H9 (cell line): ENCODE data around the gene ECSCR. TPM values are rescaled to one million over a fixed set of nuclear protein-coding genes. Genes with fewer than 3 reads are reported as not detected.
A peak's percentile ranks its signal among the peaks of the same experiment; 100 is the strongest.

ENCODE experiments used
- DNase-seq: peaks from one replicate; pipeline ENCODE4 v3.0.0-alpha.2; 2017
- H2AFZ ChIP-seq: one replicate; pipeline ENCODE4 v1.6.1; 2013; ENCODE audit warnings: mild to moderate bottlenecking, low read length, control low read depth, moderate library complexity
- H2AK5ac ChIP-seq: 2 replicates; pipeline ENCODE4 v1.6.1; 2013; ENCODE audit warnings: low read length, control low read depth, mixed read lengths; ENCODE audit not compliant: insufficient read length
- H2BK120ac ChIP-seq: one replicate; pipeline ENCODE4 v1.6.1; 2013; ENCODE audit warnings: low read depth, mild to moderate bottlenecking, low read length, control low read depth, inconsistent platforms; ENCODE audit not compliant: poor library complexity, severe bottlenecking
- H2BK12ac ChIP-seq: 2 replicates; pipeline ENCODE4 v1.6.1; 2013; ENCODE audit warnings: low read length, control low read depth, mixed read lengths, low read depth; ENCODE audit not compliant: insufficient read length
- H2BK15ac ChIP-seq: 2 replicates; pipeline ENCODE4 v1.6.1; 2013; ENCODE audit warnings: low read depth, low read length, control low read depth
- H2BK20ac ChIP-seq: one replicate; pipeline ENCODE4 v1.6.1; 2013; ENCODE audit warnings: low read depth, mild to moderate bottlenecking, low read length, control low read depth, inconsistent platforms; ENCODE audit not compliant: poor library complexity, severe bottlenecking
- H2BK5ac ChIP-seq: 2 replicates; pipeline ENCODE4 v1.6.1; 2013; ENCODE audit warnings: low read length, control low read depth, mixed read lengths; ENCODE audit not compliant: insufficient read length
- H3K14ac ChIP-seq: 2 replicates; pipeline ENCODE4 v1.6.1; 2013; ENCODE audit warnings: low read length, control low read depth; ENCODE audit not compliant: insufficient read depth
- H3K18ac ChIP-seq: 2 replicates; pipeline ENCODE4 v1.6.1; 2013; ENCODE audit warnings: low read depth, mild to moderate bottlenecking, mixed read lengths, low read length, control low read depth; ENCODE audit not compliant: insufficient read length
- H3K23ac ChIP-seq: 2 replicates; pipeline ENCODE4 v1.6.1; 2013; ENCODE audit warnings: low read length, control low read depth, mixed read lengths, low read depth; ENCODE audit not compliant: insufficient read length
- H3K23me2 ChIP-seq: 2 replicates; pipeline ENCODE4 v1.6.1; 2013; ENCODE audit warnings: low read depth, mild to moderate bottlenecking, mixed read lengths, low read length, control low read depth; ENCODE audit not compliant: insufficient read length, poor library complexity, severe bottlenecking
- H3K27ac ChIP-seq: 2 replicates; pipeline ENCODE4 v1.5.1; 2013; ENCODE audit warnings: low read length, control low read depth, mixed read lengths, low read depth; ENCODE audit not compliant: insufficient read length
- H3K27me3 ChIP-seq: 2 replicates; pipeline ENCODE4 v1.6.1; 2013; ENCODE audit warnings: low read length, control low read depth, inconsistent platforms; ENCODE audit not compliant: insufficient read depth
- H3K4ac ChIP-seq: 2 replicates; pipeline ENCODE4 v1.6.1; 2013; ENCODE audit warnings: low read depth, mild to moderate bottlenecking, control low read depth, inconsistent platforms, low read length, moderate library complexity
- H3K4me1 ChIP-seq: 2 replicates; pipeline ENCODE4 v1.6.1; 2013; ENCODE audit warnings: low read length, control low read depth, inconsistent platforms; ENCODE audit not compliant: insufficient read depth
- H3K4me2 ChIP-seq: 2 replicates; pipeline ENCODE4 v1.6.1; 2013; ENCODE audit warnings: low read length, control low read depth, mixed read lengths; ENCODE audit not compliant: insufficient read length, insufficient read depth
- H3K56ac ChIP-seq: 2 replicates; pipeline ENCODE4 v1.6.1; 2013; ENCODE audit warnings: low read depth, mild to moderate bottlenecking, mixed read lengths, low read length, control low read depth; ENCODE audit not compliant: insufficient read length
- H3K79me1 ChIP-seq: 2 replicates; pipeline ENCODE4 v1.6.1; 2013; ENCODE audit warnings: low read depth, mild to moderate bottlenecking, moderate library complexity, low read length, control low read depth, inconsistent platforms; ENCODE audit not compliant: insufficient read depth, poor library complexity, severe bottlenecking
- H3K79me2 ChIP-seq: 2 replicates; pipeline ENCODE4 v1.6.1; 2013; ENCODE audit warnings: low read length, control low read depth, inconsistent platforms; ENCODE audit not compliant: insufficient read depth
- H3K9ac ChIP-seq: 2 replicates; pipeline ENCODE4 v1.6.1; 2013; ENCODE audit warnings: low read length, control low read depth, mixed read lengths; ENCODE audit not compliant: insufficient read length; ENCODE audit errors: extremely low read depth
- H3K9me3 ChIP-seq: one replicate; pipeline ENCODE4 v1.6.1; 2013; ENCODE audit warnings: low read depth, low read length, inconsistent platforms; ENCODE audit not compliant: control insufficient read depth
- H3T11ph ChIP-seq: one replicate; pipeline ENCODE4 v1.6.1; 2013; ENCODE audit warnings: mild to moderate bottlenecking, low read length, control low read depth, inconsistent platforms
- H4K20me1 ChIP-seq: one replicate; pipeline ENCODE4 v1.6.1; 2013; ENCODE audit not compliant: control insufficient read depth, insufficient read length, insufficient read depth
- H4K5ac ChIP-seq: 2 replicates; pipeline ENCODE4 v1.6.1; 2013; ENCODE audit warnings: low read depth, mild to moderate bottlenecking, mixed read lengths, low read length, control low read depth; ENCODE audit not compliant: insufficient read length
- H4K8ac ChIP-seq: replicated peaks from 2 replicates; pipeline ENCODE4 v1.6.1; 2013; ENCODE audit warnings: low read length, control low read depth, mixed read lengths, low read depth; ENCODE audit not compliant: insufficient read length
- H4K91ac ChIP-seq: 2 replicates; pipeline ENCODE4 v1.6.1; 2013; ENCODE audit warnings: low read depth, mild to moderate bottlenecking, moderate library complexity, mixed read lengths, low read length, control low read depth; ENCODE audit not compliant: insufficient read length
- H3K27ac Mint-ChIP-seq, 3 experiments: 2 replicates in 2 of 3; 3 replicates in 1 of 3; pipeline ENCODE4 v1.8.0; 2020 to 2021; ENCODE audit warnings: mixed read lengths in 3 of 3, mild to moderate bottlenecking in 1 of 3, moderate library complexity in 1 of 3
- H3K27me3 Mint-ChIP-seq: 2 replicates; pipeline ENCODE4 v1.8.0; 2021; ENCODE audit warnings: low read depth, mild to moderate bottlenecking, moderate library complexity, mixed read lengths
- H3K36me3 Mint-ChIP-seq, 3 experiments: 2 replicates in 2 of 3; 3 replicates in 1 of 3; pipeline ENCODE4 v1.8.0; 2020 to 2021; ENCODE audit warnings: low read depth in 3 of 3, mixed read lengths in 3 of 3; ENCODE audit not compliant: insufficient read depth in 1 of 3
- H3K4me1 Mint-ChIP-seq, 2 experiments: 2 replicates each; pipeline ENCODE4 v1.8.0; 2020; ENCODE audit warnings: mixed read lengths in 2 of 2
- H3K4me3 Mint-ChIP-seq, 2 experiments: 2 replicates in 1 of 2; 3 replicates in 1 of 2; pipeline ENCODE4 v1.8.0; 2020 to 2021; ENCODE audit warnings: mild to moderate bottlenecking in 2 of 2, mixed read lengths in 2 of 2, moderate library complexity in 1 of 2
- H3K9me3 Mint-ChIP-seq, 2 experiments: 2 replicates in 1 of 2; 3 replicates in 1 of 2; pipeline ENCODE4 v1.8.0; 2020; ENCODE audit warnings: mild to moderate bottlenecking in 2 of 2, mixed read lengths in 2 of 2, moderate library complexity in 1 of 2
- CTCF ChIP-seq: fragments of 200-600 bp; sonication (generic); conservative IDR thresholded peaks from 3 replicates; pipeline ENCODE4 v1.8.0; 2021; ENCODE audit warnings: antibody characterized with exemption, mild to moderate bottlenecking
- WGBS: extraction: QIAGEN DNeasy Blood & Tissue Kit; methylation state at CpG from one replicate; pipeline ENCODE4 v1.1.7; 2013; ENCODE audit warnings: missing lambda C conversion rate, low lambda C conversion rate, mixed read lengths; ENCODE audit not compliant: insufficient read length; ENCODE audit errors: extremely low coverage; 5-methylcytosine and 5-hydroxymethylcytosine counted together
- total RNA-seq: library from RNA; stranded (reverse); gene quantifications from 2 replicates; pipeline ENCODE4 v1.2.1, GENCODE V29; 2021

Gene ECSCR
- total RNA-seq, 1 experiment from 2014 or later = 1.6 TPM

GRCh38 chr5:139461698-139462097, 845 bp downstream of the ECSCR start:
- Histone ChIP-seq H3T11ph (no peak overlapping the region), H3K4ac (no peak overlapping the region), H3K23ac (no peak overlapping the region), H3K79me1 (no peaks in the 10 kb centered on the region), H2BK5ac (no peak overlapping the region), H2BK12ac (no peak overlapping the region), H2BK20ac (no peak overlapping the region), H3K56ac (no peak overlapping the region), H3K14ac (peak overlapping the region; percentile 69; the same call in 1 of the 2 replicates), H3K4me1 (peaks cover 18% of the 10 kb centered on the region; the same call in 1 of the 2 replicates), H3K23me2 (no peaks in the 10 kb centered on the region), H4K8ac (no peak overlapping the region), H2BK15ac (no peak overlapping the region), H2BK120ac (no peak overlapping the region), H3K9me3 (no peaks in the 10 kb centered on the region), H3K9ac (no peak overlapping the region), H3K4me2 (no peak overlapping the region), H3K18ac (no peak overlapping the region), H3K27ac (no peak overlapping the region), H2AFZ (no peak overlapping the region), H4K5ac (no peak overlapping the region), H2AK5ac (no peak overlapping the region), H4K20me1 (no peaks in the 10 kb centered on the region), H3K27me3 (no peaks in the 10 kb centered on the region), H4K91ac (no peak overlapping the region), H3K79me2 (no peaks in the 10 kb centered on the region)
- Mint-ChIP-seq H3K27ac (peak overlapping the region in 2 of 3 experiments; percentile 35 to 92; a peak in 2 of 7 replicates), H3K4me1 (peaks cover 29 to 38% of the 10 kb centered on the region in 2 experiments), H3K9me3 (no peaks in the 10 kb centered on the region; a peak in 1 of 5 replicates), H3K4me3 (no peak overlapping the region), H3K27me3 (no peaks in the 10 kb centered on the region; the same call in 1 of the 2 replicates), H3K36me3 (no peaks in the 10 kb centered on the region)
- no CpG with 5 or more reads among the region's 5 CpGs for WGBS
- no peak for TF ChIP-seq CTCF
- no peak for DNase-seq
